ENCODE measurements around the gene CA14. TPM values are rescaled to one million over a fixed set of nuclear protein-coding genes. Genes with fewer than 3 reads are reported as not detected.
"Not testable (repeated sequence)": the region's sequence is repeated elsewhere in the genome, so short reads cannot be mapped to it uniquely, and the experiment has no call there.

The CA14 gene
- total RNA-seq, 2 experiments from 2014 or later, result not detected

DNA sequence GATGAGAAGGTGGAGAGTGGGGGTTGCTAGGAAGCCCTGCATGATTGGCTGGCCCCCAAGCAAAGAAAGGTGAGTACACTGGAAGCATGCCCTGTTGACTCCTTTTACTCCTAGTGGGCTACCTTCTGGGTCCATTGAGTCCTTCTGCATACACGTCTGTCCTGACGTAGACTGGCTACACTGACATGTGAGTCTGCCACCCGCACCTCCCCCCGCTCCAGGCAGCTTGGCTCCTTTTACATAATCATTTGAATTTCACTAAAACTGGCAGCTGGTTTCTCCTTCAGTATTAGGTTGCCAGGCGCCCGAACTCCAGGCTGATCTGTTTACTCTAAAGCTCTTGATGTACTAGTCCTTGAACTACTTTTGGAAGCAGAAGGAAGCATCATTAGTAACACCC, 44.8 kb downstream of the CA14 start:
- H3K4me1 ChIP-seq (ENCODE audit: insufficient read depth, low read length), result no peaks in the 10 kb centered on the region
- no peak overlapping the region for H3K27ac ChIP-seq (ENCODE audit: low read depth in 1 of 2, low read length in 2 of 2)
- H3K27me3 ChIP-seq (ENCODE audit: control insufficient read depth in 1 of 2, insufficient read depth in 2 of 2, low read length in 2 of 2), result no peaks in the 10 kb centered on the region
- H3K4me3 Mint-ChIP-seq, result no peak overlapping the region
- H3K9me3 ChIP-seq (ENCODE audit: control insufficient read depth in 1 of 2, insufficient read depth in 1 of 2, low read length in 2 of 2), result no peaks in the 10 kb centered on the region
- no peaks in the 10 kb centered on the region for H3K27me3 Mint-ChIP-seq
- H3K27ac Mint-ChIP-seq, result no peak overlapping the region
- CTCF ChIA-PET, result no interaction called here
- H3K4me3 ChIP-seq (ENCODE audit: low read length), result no peak overlapping the region
- DNase-seq (no peak), ATAC-seq (ENCODE audit: poor library complexity) (no peak)
- H3K9me3 Mint-ChIP-seq, result no peaks in the 10 kb centered on the region
- H3K36me3 Mint-ChIP-seq (ENCODE audit: low read depth), result peaks cover 66% of the 10 kb centered on the region
- peaks cover 36% of the 10 kb centered on the region for H3K36me3 ChIP-seq (ENCODE audit: insufficient read depth, low read length)
- H3K4me1 Mint-ChIP-seq (ENCODE audit: low read depth), result peaks cover 4% of the 10 kb centered on the region
- POLR2A ChIA-PET, result no interaction called here
- intact Hi-C loops (cut with DNase I, micrococcal nuclease), result no loop called here
- TF ChIP-seq, protein P1, sequence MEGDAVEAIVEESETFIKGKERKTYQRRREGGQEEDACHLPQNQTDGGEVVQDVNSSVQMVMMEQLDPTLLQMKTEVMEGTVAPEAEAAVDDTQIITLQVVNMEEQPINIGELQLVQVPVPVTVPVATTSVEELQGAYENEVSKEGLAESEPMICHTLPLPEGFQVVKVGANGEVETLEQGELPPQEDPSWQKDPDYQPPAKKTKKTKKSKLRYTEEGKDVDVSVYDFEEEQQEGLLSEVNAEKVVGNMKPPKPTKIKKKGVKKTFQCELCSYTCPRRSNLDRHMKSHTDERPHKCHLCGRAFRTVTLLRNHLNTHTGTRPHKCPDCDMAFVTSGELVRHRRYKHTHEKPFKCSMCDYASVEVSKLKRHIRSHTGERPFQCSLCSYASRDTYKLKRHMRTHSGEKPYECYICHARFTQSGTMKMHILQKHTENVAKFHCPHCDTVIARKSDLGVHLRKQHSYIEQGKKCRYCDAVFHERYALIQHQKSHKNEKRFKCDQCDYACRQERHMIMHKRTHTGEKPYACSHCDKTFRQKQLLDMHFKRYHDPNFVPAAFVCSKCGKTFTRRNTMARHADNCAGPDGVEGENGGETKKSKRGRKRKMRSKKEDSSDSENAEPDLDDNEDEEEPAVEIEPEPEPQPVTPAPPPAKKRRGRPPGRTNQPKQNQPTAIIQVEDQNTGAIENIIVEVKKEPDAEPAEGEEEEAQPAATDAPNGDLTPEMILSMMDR (IDR thresholded peaks at IDR 0.05), result no peak

DNA sequence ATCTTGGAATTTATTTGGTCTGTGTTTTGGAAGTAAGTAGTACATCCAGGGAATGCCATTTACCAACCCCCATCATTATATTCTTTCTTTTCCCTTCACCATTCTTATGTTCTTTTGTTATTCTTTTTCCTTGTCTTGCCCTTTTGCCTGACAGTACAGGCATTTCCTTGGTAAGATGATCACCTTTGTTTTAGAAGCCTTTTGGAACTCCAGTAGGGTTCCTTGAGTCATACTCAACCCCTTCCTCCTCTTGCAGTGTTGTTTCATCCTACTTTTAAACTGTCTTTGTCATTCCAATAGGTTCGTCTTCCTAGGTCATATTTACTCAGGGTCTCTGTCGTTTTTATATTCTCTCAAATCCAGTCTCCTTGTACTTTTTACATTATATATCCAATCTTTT, 45.3 kb downstream of the CA14 start:
- DNase-seq (no peak), ATAC-seq (ENCODE audit: poor library complexity) (no peak)
- Histone ChIP-seq H3K4me3 (ENCODE audit: low read length) (no peak overlapping the region), H3K9me3 (ENCODE audit: control insufficient read depth in 1 of 2, insufficient read depth in 1 of 2, low read length in 2 of 2) (no peaks in the 10 kb centered on the region), H3K27me3 (ENCODE audit: control insufficient read depth in 1 of 2, insufficient read depth in 2 of 2, low read length in 2 of 2) (no peaks in the 10 kb centered on the region), H3K36me3 (ENCODE audit: insufficient read depth, low read length) (peaks cover 34% of the 10 kb centered on the region), H3K27ac (ENCODE audit: low read depth in 1 of 2, low read length in 2 of 2) (no peak overlapping the region), H3K4me1 (ENCODE audit: insufficient read depth, low read length) (no peaks in the 10 kb centered on the region)
- H3K4me3 Mint-ChIP-seq, result no peak overlapping the region
- peaks cover 4% of the 10 kb centered on the region for H3K4me1 Mint-ChIP-seq (ENCODE audit: low read depth)
- H3K36me3 Mint-ChIP-seq (ENCODE audit: low read depth), result peaks cover 66% of the 10 kb centered on the region
- POLR2A ChIA-PET, result no interaction called here
- no peaks in the 10 kb centered on the region for H3K27me3 Mint-ChIP-seq
- TF ChIP-seq, protein P1 (IDR thresholded peaks at IDR 0.05), result no peak
- no peaks in the 10 kb centered on the region for H3K9me3 Mint-ChIP-seq
- intact Hi-C loops (cut with DNase I, micrococcal nuclease), result no loop called here
- CTCF ChIA-PET, result no interaction called here
- H3K27ac Mint-ChIP-seq, result no peak overlapping the region

DNA sequence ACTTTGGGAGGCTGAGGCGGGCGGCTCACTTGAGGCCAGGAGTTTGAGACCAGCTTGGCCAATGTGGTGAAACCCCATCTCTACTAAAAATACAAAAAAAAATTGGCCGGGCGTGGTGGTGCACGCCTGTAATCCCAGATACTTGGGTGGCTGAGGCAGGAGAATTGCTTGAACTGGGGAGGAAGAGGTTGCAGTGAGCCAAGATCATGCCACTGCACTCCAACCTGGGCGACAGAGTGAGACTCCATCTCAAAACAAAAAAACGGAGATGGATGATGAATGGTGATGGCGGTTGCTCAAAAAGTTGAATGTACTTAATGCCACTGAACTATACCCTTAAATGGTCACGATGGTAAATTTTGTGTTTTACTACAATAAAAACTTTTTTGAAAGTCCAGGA, 51.0 kb downstream of the CA14 start:
- H3K4me3 Mint-ChIP-seq; H3K27ac ChIP-seq (ENCODE audit: low read depth in 1 of 2, low read length in 2 of 2); H3K4me1 ChIP-seq (ENCODE audit: insufficient read depth, low read length); H3K27me3 Mint-ChIP-seq; ATAC-seq (ENCODE audit: poor library complexity); H3K27ac Mint-ChIP-seq; H3K9me3 Mint-ChIP-seq; CTCF ChIA-PET; H3K4me1 Mint-ChIP-seq (ENCODE audit: low read depth); DNase-seq; POLR2A ChIA-PET; intact Hi-C loops (cut with DNase I, micrococcal nuclease); H3K4me3 ChIP-seq (ENCODE audit: low read length); H3K36me3 ChIP-seq (ENCODE audit: insufficient read depth, low read length); H3K9me3 ChIP-seq (ENCODE audit: control insufficient read depth in 1 of 2, insufficient read depth in 1 of 2, low read length in 2 of 2); H3K27me3 ChIP-seq (ENCODE audit: control insufficient read depth in 1 of 2, insufficient read depth in 2 of 2, low read length in 2 of 2): not testable (repeated sequence)
- H3K36me3 Mint-ChIP-seq (ENCODE audit: low read depth), result peaks cover 29% of the 10 kb centered on the region

DNA sequence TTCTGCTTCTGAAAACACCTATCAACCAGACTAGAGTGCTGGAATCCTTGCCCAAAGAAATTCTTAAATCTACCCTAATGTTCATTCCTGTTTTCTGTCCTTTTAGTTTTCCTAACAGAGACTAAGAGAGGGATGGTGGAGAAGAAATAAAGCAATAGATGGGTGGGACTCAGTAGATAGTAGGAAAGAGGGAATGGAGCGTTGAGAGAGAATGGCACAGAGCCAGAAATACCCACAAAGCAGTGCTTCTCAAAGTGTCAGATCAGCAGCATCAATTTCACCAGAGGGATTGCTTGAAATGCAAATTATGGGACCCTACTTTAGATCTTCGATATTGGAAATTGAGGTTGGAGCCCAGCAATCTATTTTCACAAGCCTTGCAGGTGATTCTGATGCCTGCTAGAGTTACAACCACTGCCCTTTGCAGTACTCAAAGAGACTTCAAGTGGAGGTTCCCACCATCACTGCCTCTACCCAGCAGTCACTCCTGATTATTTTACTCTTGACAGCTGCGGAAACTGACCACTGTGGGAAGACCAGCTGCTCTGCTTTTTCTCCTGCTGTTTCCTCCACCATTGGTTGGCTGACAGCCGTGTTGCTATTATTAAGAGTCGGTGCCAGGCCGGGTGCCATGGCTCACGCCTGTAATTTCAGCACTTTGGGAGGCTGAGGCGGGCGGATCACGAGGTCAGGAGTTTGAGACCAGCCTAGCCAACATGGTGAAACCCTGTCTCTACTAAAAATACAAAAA, 52.4 kb downstream of the CA14 start:
- Mint-ChIP-seq H3K4me1 (ENCODE audit: low read depth) (no peaks in the 10 kb centered on the region), H3K9me3 (no peaks in the 10 kb centered on the region), H3K36me3 (ENCODE audit: low read depth) (peaks cover 25% of the 10 kb centered on the region), H3K4me3 (no peak overlapping the region), H3K27me3 (no peaks in the 10 kb centered on the region), H3K27ac (no peak overlapping the region)
- ChIA-PET POLR2A (no interaction called here), CTCF (no interaction called here)
- Histone ChIP-seq H3K4me1 (ENCODE audit: insufficient read depth, low read length) (no peaks in the 10 kb centered on the region), H3K27ac (ENCODE audit: low read depth in 1 of 2, low read length in 2 of 2) (no peak overlapping the region), H3K4me3 (ENCODE audit: low read length) (no peak overlapping the region), H3K9me3 (ENCODE audit: control insufficient read depth in 1 of 2, insufficient read depth in 1 of 2, low read length in 2 of 2) (no peaks in the 10 kb centered on the region), H3K27me3 (ENCODE audit: control insufficient read depth in 1 of 2, insufficient read depth in 2 of 2, low read length in 2 of 2) (no peaks in the 10 kb centered on the region), H3K36me3 (ENCODE audit: insufficient read depth, low read length) (peaks cover 8% of the 10 kb centered on the region)
- no peak for ATAC-seq (ENCODE audit: poor library complexity)
- DNase-seq, result no peak
- TF ChIP-seq, protein P1 (IDR thresholded peaks at IDR 0.05), result no peak
- intact Hi-C loops (cut with DNase I, micrococcal nuclease), result no loop called here

Measured in CD4-positive, alpha-beta T cell (primary cell).